Naive B cell (primary cell): ENCODE results near the gene NINL. TPM values are rescaled to one million over a fixed set of nuclear protein-coding genes. Genes with fewer than 3 reads are reported as not detected.

Experiments
- ATAC-seq, 2 donors: fragments of 150-1000 bp; cut with Tn5 transposase; 2 replicates each; pipeline ENCODE4 v1.10.0; 2021; ENCODE audit warnings: low read depth in 2 of 2, mild to moderate bottlenecking in 2 of 2, moderate library complexity in 2 of 2
- DNase-seq: peaks from one replicate; pipeline ENCODE4 v3.0.0; 2022
- H3K27ac Mint-ChIP-seq, 6 donors: one replicate each; pipeline ENCODE4 v1.8.0; 2020 to 2022; ENCODE audit warnings: mild to moderate bottlenecking in 6 of 6, mixed read lengths in 6 of 6, moderate library complexity in 5 of 6, inconsistent platforms in 2 of 6
- H3K27me3 Mint-ChIP-seq, 3 donors: one replicate each; pipeline ENCODE4 v1.8.0; 2021 to 2022; ENCODE audit warnings: mixed read lengths in 3 of 3, mild to moderate bottlenecking in 1 of 3
- H3K36me3 Mint-ChIP-seq, 2 donors: one replicate each; pipeline ENCODE4 v1.8.0; 2020 to 2022; ENCODE audit warnings: mixed read lengths in 2 of 2, inconsistent platforms in 1 of 2, mild to moderate bottlenecking in 1 of 2
- H3K4me1 Mint-ChIP-seq, 3 donors: one replicate each; pipeline ENCODE4 v1.8.0; 2020 to 2022; ENCODE audit warnings: mixed read lengths in 3 of 3, inconsistent platforms in 1 of 3, mild to moderate bottlenecking in 1 of 3, moderate library complexity in 1 of 3
- H3K4me3 Mint-ChIP-seq, 8 donors: one replicate each; pipeline ENCODE4 v1.8.0; 2020 to 2022; ENCODE audit warnings: mild to moderate bottlenecking in 8 of 8, mixed read lengths in 8 of 8, moderate library complexity in 8 of 8, inconsistent platforms in 2 of 8
- H3K9me3 Mint-ChIP-seq, 7 donors: one replicate each; pipeline ENCODE4 v1.8.0; 2020 to 2022; ENCODE audit warnings: mixed read lengths in 7 of 7, mild to moderate bottlenecking in 5 of 7, inconsistent platforms in 2 of 7, moderate library complexity in 1 of 7
- polyA plus RNA-seq, 6 donors: library from polyadenylated mRNA; unstranded; fragments of 300-500 nt; fragmentation: Illumina TruSeq; gene quantifications; one replicate each; pipeline ENCODE4 v1.2.3, GENCODE V29; 2021; ENCODE audit warnings: low read depth in 6 of 6

NINL gene
- polyA plus RNA-seq, 6 donors from 2014 or later, result 0.08 to 0.65 (median 0.38) TPM; not detected in 2

DNA sequence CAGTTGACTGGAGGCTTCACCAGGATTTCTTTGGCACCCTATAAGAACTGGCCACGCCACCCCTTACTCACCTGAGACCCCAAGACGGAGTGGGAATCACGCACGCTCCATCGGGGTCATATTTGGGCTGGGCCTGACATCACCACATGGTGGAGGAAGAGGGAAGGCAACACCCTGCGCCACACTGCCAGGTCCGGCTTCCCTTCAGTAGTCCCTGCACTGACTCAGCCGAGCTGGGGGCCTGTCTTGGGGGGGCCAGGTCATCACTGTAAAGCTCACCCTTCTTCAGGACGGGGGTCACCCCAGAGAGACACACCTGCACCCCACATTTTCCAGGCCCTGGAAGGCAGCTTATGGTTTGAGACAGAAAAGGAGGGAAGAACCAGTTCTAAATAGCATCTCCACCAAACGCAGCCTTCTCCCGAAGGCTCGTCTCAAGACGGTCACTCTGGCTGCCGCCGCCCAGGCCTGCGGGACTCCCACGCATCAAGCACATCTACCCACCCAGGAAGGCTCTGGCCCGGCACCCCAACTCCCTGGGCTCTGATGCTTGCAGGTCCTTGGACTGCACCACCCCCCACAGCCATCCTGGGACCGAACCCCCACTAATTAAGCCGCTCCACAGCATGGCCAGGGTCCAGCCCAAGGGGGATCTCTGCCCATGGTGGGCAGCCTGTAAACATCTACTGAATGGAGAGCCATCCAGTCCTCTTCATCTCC lies 126.1 kb downstream of the NINL start:
- Mint-ChIP-seq H3K36me3 (no peaks in the 10 kb centered on the region), H3K27ac (no peak overlapping the region), H3K27me3 (peaks cover 0 to 4% (median 0%) of the 10 kb centered on the region in 3 donors), H3K4me3 (no peak overlapping the region), H3K4me1 (no peaks in the 10 kb centered on the region), H3K9me3 (no peaks in the 10 kb centered on the region)
- DNase-seq (no peak), ATAC-seq (no peak)

DNA sequence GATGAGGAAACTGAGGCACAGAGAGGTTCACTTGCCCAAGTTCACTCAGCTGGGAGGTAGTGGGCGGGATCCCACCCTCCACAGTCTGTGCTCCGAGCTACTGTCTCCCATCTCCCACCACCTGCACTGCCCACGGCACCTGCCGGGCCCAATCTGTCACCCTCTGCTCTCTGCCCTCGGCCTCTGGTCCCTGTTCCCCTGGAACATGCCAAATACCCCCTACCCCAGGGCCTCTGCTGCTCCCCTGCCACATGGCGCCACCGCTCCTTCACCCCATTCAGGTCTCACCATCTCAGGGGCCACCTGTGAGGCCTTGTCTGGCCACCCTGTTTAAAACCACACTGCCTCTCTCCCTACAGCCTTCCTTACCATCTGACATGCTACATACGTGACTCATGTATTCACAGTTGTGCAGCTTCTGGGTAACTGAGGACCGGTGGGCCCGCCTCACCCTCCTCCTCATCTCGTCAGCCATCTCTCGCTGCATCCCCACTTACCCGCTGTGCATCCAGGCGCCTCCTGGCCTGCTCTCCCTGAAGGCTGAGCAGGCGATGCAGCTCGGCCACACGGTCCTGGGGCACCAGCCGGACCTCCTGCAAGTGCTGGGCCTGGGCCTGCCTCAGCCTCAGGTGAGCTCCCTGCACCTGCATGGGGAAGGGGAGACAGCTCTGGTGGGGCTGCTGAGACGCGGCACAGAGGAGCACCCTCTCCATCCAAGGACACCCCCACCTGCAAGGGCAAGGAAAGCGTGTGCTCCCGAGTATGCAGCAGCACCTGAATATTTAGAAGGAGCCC lies 127.2 kb downstream of the NINL start:
- no peak for DNase-seq
- H3K4me1 Mint-ChIP-seq, result no peaks in the 10 kb centered on the region
- peaks cover 0 to 4% (median 0%) of the 10 kb centered on the region in 3 donors for H3K27me3 Mint-ChIP-seq
- no peak overlapping the region for H3K4me3 Mint-ChIP-seq
- no peaks in the 10 kb centered on the region for H3K36me3 Mint-ChIP-seq
- no peak for ATAC-seq
- no peaks in the 10 kb centered on the region for H3K9me3 Mint-ChIP-seq
- no peak overlapping the region for H3K27ac Mint-ChIP-seq

DNA sequence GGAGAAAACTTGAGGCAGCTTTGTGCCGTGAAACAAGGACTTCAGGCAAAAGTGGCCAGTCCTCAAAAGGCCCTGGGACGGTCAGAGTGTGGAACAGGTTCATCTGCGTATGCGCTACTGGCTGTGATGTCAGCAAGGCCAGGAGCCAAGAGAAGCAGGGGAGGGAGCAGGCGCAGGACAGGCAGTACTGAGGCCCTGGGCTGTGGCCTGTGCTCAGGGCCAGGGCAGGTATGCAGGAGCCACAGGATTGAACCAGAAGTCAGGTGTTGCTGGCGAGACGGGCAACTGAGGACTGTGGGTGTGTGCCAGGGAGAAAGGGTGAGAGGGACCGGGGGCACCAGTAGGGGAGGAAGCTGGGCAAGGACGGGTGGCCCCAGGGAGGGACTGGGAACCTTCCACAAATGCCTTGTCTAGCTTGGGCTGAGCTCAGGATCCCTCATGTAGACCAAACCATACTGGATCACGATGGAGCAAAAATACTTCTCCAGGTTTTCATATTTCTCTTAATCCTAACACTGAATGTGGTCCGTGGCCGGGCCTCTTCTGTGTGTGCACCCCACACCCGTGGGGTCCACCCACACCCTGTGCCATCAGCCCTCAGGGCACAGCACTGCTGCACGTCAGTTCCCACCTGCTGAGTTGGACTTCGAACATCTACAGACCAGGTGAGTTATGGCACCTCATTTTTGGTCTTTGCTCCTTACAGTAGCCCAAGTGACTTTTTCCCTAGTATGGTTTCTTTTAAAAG lies 131.0 kb downstream of the NINL start:
- H3K36me3 Mint-ChIP-seq, result no peaks in the 10 kb centered on the region
- no peak for DNase-seq
- H3K27me3 Mint-ChIP-seq, result no peaks in the 10 kb centered on the region

DNA sequence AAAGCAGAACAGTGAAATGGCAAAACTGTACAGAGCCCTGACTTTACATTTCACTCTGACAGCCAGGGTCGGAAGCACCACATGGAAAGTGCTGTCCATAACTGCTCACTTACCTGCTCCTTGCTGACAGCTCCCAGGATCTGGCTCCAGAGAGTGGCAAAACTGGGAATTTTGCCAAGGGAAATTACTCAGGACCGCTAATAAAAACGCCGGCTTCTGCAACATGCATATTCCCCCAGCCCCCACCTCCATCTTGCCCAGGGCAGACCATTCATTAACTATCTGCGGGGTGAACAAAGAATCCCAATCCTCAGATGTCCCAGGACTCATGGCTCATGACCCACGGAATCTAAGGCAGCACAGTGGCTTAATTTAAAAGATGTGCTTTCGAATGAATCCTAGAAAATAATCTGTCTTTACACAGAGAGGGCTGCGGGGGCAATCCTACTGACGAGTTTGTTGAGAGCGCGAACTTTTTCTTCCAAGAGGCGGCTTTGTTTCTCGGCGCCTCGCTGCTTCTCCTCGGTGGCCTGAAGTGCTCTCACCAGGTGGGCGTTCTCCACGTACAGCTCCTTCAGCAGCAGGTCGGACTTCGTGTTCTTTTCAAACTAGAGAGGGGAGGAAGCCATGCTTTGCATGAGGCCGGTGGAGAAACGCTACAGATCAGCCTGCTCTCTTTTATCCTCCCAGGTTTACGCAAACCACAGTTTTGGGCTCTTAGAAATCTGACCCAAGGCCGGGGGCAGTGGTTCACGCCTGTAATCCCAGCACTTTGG lies 132.1 kb downstream of the NINL start:
- no peaks in the 10 kb centered on the region for H3K36me3 Mint-ChIP-seq
- H3K4me1 Mint-ChIP-seq, result no peaks in the 10 kb centered on the region
- H3K9me3 Mint-ChIP-seq, result peaks cover 0 to 6% (median 0%) of the 10 kb centered on the region in 7 donors
- no peaks in the 10 kb centered on the region for H3K27me3 Mint-ChIP-seq
- ATAC-seq (no peak), DNase-seq (no peak)
- H3K27ac Mint-ChIP-seq, result no peak overlapping the region
- H3K4me3 Mint-ChIP-seq, result no peak overlapping the region

More for the DNA sequence above, 131.0 kb downstream of the NINL start:
- H3K9me3 Mint-ChIP-seq, result no peaks in the 10 kb centered on the region
- no peaks in the 10 kb centered on the region for H3K4me1 Mint-ChIP-seq
- no peak for ATAC-seq
- H3K27ac Mint-ChIP-seq, result peak overlapping the region in 1 of 6 donors; percentile 74
- no peak overlapping the region for H3K4me3 Mint-ChIP-seq

DNA sequence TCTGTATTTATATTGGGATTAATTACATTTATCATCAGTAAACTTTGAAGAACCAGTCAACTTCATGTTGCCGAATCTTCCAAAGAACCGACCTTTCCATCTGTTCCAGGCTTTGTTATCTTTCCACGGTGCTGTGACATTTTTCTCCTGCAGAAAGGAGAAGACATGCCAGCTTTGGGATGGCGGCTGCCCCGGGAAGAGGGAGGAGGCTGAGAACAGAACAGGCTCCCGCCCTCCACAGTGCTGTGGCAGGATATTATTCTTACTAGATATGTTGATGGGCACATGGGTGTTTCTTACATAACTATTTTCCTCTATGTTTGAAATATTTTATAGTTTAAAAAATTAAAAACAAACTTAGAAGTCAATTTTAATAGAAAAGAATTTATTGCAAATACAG lies 133.0 kb downstream of the NINL start:
- ATAC-seq, result no peak
- H3K4me3 Mint-ChIP-seq, result no peak overlapping the region

DNA sequence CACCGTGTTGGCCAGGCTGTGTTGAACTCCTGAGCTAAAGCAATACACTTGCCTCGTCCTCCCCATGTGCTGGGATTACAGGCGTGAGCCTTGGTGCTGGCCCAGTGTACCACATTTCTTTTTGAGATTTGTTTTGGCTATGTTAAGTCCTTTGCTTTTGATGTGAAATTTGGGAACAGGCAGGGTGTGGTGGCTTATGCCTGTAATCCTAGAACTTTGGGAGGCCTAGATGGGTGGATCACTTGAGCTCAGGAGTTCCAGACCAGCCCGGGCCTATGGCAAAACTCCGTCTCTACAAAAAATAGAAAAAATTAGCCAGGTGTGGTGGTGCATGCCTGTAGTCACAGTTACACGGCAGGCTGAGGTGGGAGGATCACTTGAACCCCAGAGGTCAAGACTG lies 137.7 kb downstream of the NINL start:
- peak overlapping the region in 1 of 8 donors; percentile 21 for H3K4me3 Mint-ChIP-seq
- no peaks in the 10 kb centered on the region for H3K27me3 Mint-ChIP-seq
- DNase-seq (no peak), ATAC-seq (no peak)
- H3K4me1 Mint-ChIP-seq, result peaks cover 0 to 4% (median 0%) of the 10 kb centered on the region in 3 donors
- peaks cover 0 to 7% (median 0%) of the 10 kb centered on the region in 7 donors for H3K9me3 Mint-ChIP-seq
- H3K27ac Mint-ChIP-seq, result peak overlapping the region in 1 of 6 donors; percentile 28
- H3K36me3 Mint-ChIP-seq, result peaks cover 8 to 16% of the 10 kb centered on the region in 2 donors

More for the DNA sequence above, 133.0 kb downstream of the NINL start:
- H3K27ac Mint-ChIP-seq, result no peak overlapping the region
- H3K9me3 Mint-ChIP-seq, result peaks cover 0 to 7% (median 0%) of the 10 kb centered on the region in 7 donors
- no peaks in the 10 kb centered on the region for H3K36me3 Mint-ChIP-seq
- H3K27me3 Mint-ChIP-seq, result no peaks in the 10 kb centered on the region
- DNase-seq, result no peak
- H3K4me1 Mint-ChIP-seq, result no peaks in the 10 kb centered on the region

DNA sequence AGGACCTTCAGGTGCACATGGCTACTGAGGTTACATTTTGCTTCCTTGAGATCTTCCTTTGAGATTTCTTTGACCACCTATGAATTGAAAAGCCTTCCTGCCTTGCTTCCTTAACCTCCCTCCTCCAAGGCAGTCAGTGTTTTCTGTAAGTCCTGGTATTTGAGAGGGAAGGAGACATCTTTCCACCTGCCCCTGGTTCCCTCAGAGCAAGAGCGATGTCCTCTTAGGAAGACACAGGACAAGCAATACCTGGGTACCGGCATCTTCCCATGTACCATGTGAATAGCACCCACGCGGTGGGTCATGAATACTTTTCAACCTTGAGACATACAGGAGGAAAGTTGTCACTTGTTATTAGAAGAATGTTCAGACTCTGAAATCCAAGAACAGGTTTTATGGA lies 140.8 kb downstream of the NINL start:
- Mint-ChIP-seq H3K36me3 (peaks cover 8 to 16% of the 10 kb centered on the region in 2 donors), H3K9me3 (peaks cover 0 to 7% (median 0%) of the 10 kb centered on the region in 7 donors), H3K27ac (peak overlapping the region in 1 of 6 donors; percentile 21), H3K4me1 (peaks cover under 1 to 13% (median 2%) of the 10 kb centered on the region in 3 donors), H3K4me3 (no peak overlapping the region), H3K27me3 (no peaks in the 10 kb centered on the region)
- ATAC-seq, result no peak
- DNase-seq, result no peak

DNA sequence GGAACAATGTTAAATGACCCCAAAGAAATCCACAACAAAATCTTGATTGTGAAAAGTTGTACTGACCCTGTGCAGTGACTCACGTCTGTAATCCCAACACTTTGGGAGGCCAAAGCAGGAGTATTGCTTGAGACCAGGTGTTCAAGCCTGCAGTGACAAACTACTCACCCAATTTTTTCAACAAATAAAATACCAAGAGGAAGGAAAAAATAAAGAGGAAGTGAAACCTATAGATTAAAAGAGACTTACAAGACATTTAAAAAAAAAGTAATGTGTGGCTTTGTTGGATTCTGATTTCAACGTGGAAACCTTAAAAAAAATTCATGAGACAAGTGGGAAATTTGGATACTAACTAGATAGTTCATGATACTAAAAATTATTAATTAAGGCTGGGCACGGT lies 146.0 kb downstream of the NINL start:
- DNase-seq, result peak; percentile 41
- Mint-ChIP-seq H3K27ac (peak overlapping the region in 4 of 6 donors; percentile 4 to 68 (median 55)), H3K36me3 (peaks cover 0 to under 1% of the 10 kb centered on the region in 2 donors), H3K4me1 (peaks cover 6 to 16% (median 7%) of the 10 kb centered on the region in 3 donors), H3K4me3 (peak overlapping the region in 7 of 8 donors; percentile 30 to 61 (median 51)), H3K9me3 (no peaks in the 10 kb centered on the region), H3K27me3 (no peaks in the 10 kb centered on the region)
- peak; percentile 51 to 80 for ATAC-seq

DNA sequence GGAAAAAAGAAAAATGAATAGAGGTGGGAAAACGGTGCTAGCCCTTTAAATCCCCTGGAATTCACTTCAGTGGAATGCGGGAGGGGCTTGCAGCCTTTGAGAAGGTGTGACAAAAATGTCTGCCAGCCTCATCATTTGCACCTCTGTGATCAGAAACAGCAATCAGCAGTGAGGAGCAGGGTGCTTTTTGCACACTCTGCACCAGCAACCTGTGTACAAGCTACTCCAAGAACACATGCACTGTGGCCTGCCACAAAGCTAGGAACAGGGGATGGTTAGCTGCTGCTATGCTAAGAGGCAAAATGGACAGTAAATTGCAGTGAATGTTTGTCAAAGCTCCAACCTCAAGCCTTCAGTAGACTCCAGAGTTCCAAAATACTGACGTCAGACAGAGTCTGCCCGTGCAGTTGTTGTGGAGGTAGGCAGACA lies 148.2 kb downstream of the NINL start:
- DNase-seq, result no peak
- peaks cover 6 to 16% (median 7%) of the 10 kb centered on the region in 3 donors for H3K4me1 Mint-ChIP-seq
- no peak for ATAC-seq
- no peaks in the 10 kb centered on the region for H3K27me3 Mint-ChIP-seq
- H3K4me3 Mint-ChIP-seq, result no peak overlapping the region
- no peaks in the 10 kb centered on the region for H3K36me3 Mint-ChIP-seq
- H3K9me3 Mint-ChIP-seq, result no peaks in the 10 kb centered on the region
- H3K27ac Mint-ChIP-seq, result no peak overlapping the region

DNA sequence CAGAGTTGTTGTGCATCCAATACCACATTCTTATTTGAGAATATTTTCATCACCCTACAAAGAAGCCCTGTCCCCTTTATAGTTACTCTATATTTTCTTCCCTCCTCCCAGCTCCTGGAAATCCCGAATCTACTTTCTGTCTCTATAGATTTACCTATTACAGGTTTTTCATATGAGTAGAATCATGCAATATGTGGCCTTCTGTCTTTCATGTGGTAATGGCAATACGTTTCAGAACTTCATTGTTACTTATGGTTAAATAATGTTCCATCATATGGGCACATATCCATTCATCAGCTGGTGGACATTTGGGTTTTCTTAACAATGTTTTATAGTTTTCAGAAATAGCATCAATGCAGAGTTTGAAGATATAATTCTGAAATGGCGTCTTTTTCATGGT lies 160.8 kb downstream of the NINL start:
- H3K4me1 Mint-ChIP-seq, result no peaks in the 10 kb centered on the region
- H3K9me3 Mint-ChIP-seq, result no peaks in the 10 kb centered on the region
- H3K36me3 Mint-ChIP-seq, result no peaks in the 10 kb centered on the region
- H3K27me3 Mint-ChIP-seq, result no peaks in the 10 kb centered on the region
- H3K4me3 Mint-ChIP-seq, result no peak overlapping the region
- no peak overlapping the region for H3K27ac Mint-ChIP-seq
- DNase-seq (no peak), ATAC-seq (no peak)

DNA sequence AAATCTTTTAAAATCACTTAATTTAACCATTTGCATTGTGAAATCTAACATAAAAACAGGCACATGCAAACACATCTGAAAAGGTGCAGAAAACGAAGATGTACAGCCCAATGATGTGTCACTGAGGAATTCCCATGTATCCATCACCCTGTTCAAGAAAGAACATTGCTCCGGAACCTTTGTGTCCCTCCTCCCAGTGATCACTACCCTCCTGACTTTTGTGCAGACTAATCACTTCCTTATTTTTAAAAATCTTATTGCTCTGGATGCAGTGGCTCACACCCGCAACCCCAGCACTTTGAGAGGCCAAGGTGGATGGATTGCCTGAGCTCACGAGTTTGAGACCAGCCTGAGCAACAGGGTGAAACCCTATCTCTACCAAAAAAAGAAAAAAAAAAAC lies 163.3 kb downstream of the NINL start:
- Mint-ChIP-seq H3K9me3 (no peaks in the 10 kb centered on the region), H3K4me3 (no peak overlapping the region), H3K27ac (no peak overlapping the region), H3K4me1 (no peaks in the 10 kb centered on the region), H3K27me3 (no peaks in the 10 kb centered on the region), H3K36me3 (no peaks in the 10 kb centered on the region)
- DNase-seq (no peak), ATAC-seq (no peak)

DNA sequence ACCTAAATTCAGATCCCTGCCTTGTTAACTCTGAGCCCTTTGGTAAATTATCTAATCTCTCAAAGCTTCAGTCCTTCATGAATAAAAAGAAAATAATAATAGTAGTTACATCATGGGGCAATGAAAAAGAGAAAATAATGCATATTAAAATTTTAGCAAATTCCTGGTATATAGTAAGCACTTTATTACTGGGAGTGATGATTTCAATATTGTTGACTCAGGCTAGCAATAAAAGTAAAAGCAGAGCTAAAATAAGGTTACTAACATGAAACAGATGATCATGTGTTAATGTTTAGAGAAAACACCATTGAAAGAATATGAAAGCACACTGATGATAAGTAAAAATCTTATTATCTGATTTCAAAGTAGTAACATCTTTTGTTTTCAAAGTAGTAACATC lies 164.2 kb downstream of the NINL start:
- Mint-ChIP-seq H3K9me3 (no peaks in the 10 kb centered on the region), H3K36me3 (no peaks in the 10 kb centered on the region), H3K4me1 (no peaks in the 10 kb centered on the region), H3K27me3 (no peaks in the 10 kb centered on the region), H3K27ac (no peak overlapping the region), H3K4me3 (no peak overlapping the region)
- DNase-seq (no peak), ATAC-seq (no peak)

DNA sequence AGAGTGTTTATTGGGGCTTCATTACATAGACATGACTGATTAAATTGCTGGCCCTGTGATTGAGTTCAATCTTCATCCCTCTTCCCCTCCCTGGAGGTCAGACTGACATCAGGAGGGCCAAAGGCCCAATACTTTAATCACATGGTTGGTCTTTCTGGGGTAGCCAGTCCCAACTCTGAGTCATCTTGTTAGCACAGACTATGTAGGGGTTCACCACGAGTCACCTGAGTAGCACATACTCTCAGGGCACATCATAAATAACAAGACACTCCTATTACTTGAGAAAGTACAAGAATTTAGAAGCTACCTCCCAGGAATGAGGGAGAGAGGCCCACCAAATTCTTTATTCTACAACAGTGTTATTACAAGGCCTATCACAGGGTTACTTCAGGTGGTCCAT lies 166.6 kb downstream of the NINL start:
- no peak for DNase-seq
- no peaks in the 10 kb centered on the region for H3K27me3 Mint-ChIP-seq
- no peaks in the 10 kb centered on the region for H3K36me3 Mint-ChIP-seq
- no peaks in the 10 kb centered on the region for H3K9me3 Mint-ChIP-seq
- H3K4me1 Mint-ChIP-seq, result no peaks in the 10 kb centered on the region
- peak overlapping the region in 1 of 6 donors; percentile 19 for H3K27ac Mint-ChIP-seq
- no peak for ATAC-seq
- H3K4me3 Mint-ChIP-seq, result no peak overlapping the region
